GM18502 (cell line): ENCODE results near the gene NAT14.

Experiments
- ATAC-seq: cut with Tn5 transposase; IDR thresholded peaks from one replicate; pipeline ENCODE4 v1.9.1; 2021; ENCODE audit warnings: mild to moderate bottlenecking; ENCODE audit not compliant: unreplicated experiment, poor library complexity

Gene NAT14

GRCh38 chr19:55498246-55498840, 13.4 kb downstream of the NAT14 start:
- no peak for ATAC-seq

GRCh38 chr19:55500368-55500952, 15.5 kb downstream of the NAT14 start:
- no peak for ATAC-seq

- ATAC-seq, result no peak
Observed at GRCh38 chr19:55502197-55502952, 17.4 kb downstream of the NAT14 start.

- ATAC-seq, result no peak
Observed at GRCh38 chr19:55503157-55503501, 18.1 kb downstream of the NAT14 start.

GRCh38 chr19:55503502-55504251, 18.7 kb downstream of the NAT14 start:
- peak; percentile 90 for ATAC-seq

GRCh38 chr19:55504252-55504603, 19.2 kb downstream of the NAT14 start:
- no peak for ATAC-seq

- ATAC-seq, result no peak
Observed at GRCh38 chr19:55504981-55505380, 20.0 kb downstream of the NAT14 start.

GRCh38 chr19:55508120-55508519, 23.1 kb downstream of the NAT14 start:
- ATAC-seq, result no peak

GRCh38 chr19:55516878-55517620, 32.1 kb downstream of the NAT14 start:
- peak; percentile 97 for ATAC-seq

GRCh38 chr19:55519451-55520311, 34.7 kb downstream of the NAT14 start:
- no peak for ATAC-seq

- ATAC-seq, result no peak
Observed at GRCh38 chr19:55520691-55521292, 35.8 kb downstream of the NAT14 start.

GRCh38 chr19:55525289-55526101, 40.5 kb downstream of the NAT14 start:
- ATAC-seq, result no peak

- ATAC-seq, result no peak
Observed at GRCh38 chr19:55526216-55527196, 41.5 kb downstream of the NAT14 start.

- no peak for ATAC-seq
Observed at GRCh38 chr19:55527197-55528029, 42.4 kb downstream of the NAT14 start.

GRCh38 chr19:55528030-55528803, 43.2 kb downstream of the NAT14 start:
- no peak for ATAC-seq
